Suprapubic skin (tissue), 4 donors: ENCODE measurements around the gene CORO2A. TPM values are rescaled to one million over a fixed set of nuclear protein-coding genes. Genes with fewer than 3 reads are reported as not detected.

Source experiments
- DNase-seq, 2 donors: peaks; one replicate each; pipeline ENCODE4 v3.0.0-alpha.2; 2019; ENCODE audit warnings: low spot score in 2 of 2
- H3K27ac ChIP-seq: fragments of 200-600 bp; sonication (generic); one replicate; pipeline ENCODE4 v1.5.1; 2019
- H3K27me3 ChIP-seq: fragments of 200-600 bp; sonication (generic); one replicate; pipeline ENCODE4 v1.5.1; 2019
- H3K36me3 ChIP-seq: fragments of 200-600 bp; sonication (generic); one replicate; pipeline ENCODE4 v1.5.1; 2019
- H3K4me1 ChIP-seq: fragments of 200-600 bp; sonication (generic); one replicate; pipeline ENCODE4 v1.5.1; 2019
- H3K4me3 ChIP-seq: fragments of 200-600 bp; sonication (generic); one replicate; pipeline ENCODE4 v1.5.1; 2019; ENCODE audit warnings: mild to moderate bottlenecking
- H3K9me3 ChIP-seq: fragments of 200-600 bp; sonication (generic); one replicate; pipeline ENCODE4 v1.5.1; 2019
- EP300 ChIP-seq: sonication (generic); formaldehyde crosslinking; IDR thresholded peaks from one replicate; pipeline ENCODE4 v1.6.1; 2017; ENCODE audit warnings: antibody characterized with exemption
- POLR2A ChIP-seq, 2 donors: fragments of 450-650 bp; IDR thresholded peaks; one replicate each; pipeline ENCODE4 v1.6.1; 2017; ENCODE audit warnings: antibody characterized with exemption in 2 of 2, mild to moderate bottlenecking in 2 of 2, moderate library complexity in 2 of 2
- POLR2AphosphoS5 ChIP-seq, 3 donors: sonication (generic); formaldehyde crosslinking; IDR thresholded peaks; one replicate each; pipeline ENCODE4 v1.6.1; 2017; ENCODE audit warnings: antibody characterized with exemption in 3 of 3
- WGBS: methylation state at CpG from one replicate; pipeline ENCODE4 v1.1.5; 2018; 5-methylcytosine and 5-hydroxymethylcytosine counted together
- total RNA-seq, 4 donors: library from RNA; depleted of rRNA; stranded (reverse); fragments of >200 nt; gene quantifications; one replicate each; pipeline ENCODE4 v1.1.0, GENCODE V29; 2016
- TF ChIP-seq, protein P1 (sequence below), 2 donors: fragments of 200-600 bp in 1 of 2; fragments of 450-650 bp in 1 of 2; sonication (generic) in 1 of 2; IDR thresholded peaks; one replicate each; pipeline ENCODE4 v1.5.1; 2016 to 2019; ENCODE audit warnings: antibody characterized with exemption in 2 of 2, mild to moderate bottlenecking in 1 of 2, moderate library complexity in 1 of 2

The CORO2A gene
- total RNA-seq, 4 donors from 2014 or later, result 17.5 to 25.0 (median 19.9) TPM

- no peak for TF ChIP-seq EP300
- peak in 2 of 3 donors; percentile 49 to 58 for TF ChIP-seq POLR2AphosphoS5 (IDR thresholded peaks at IDR 0.05)
- no peak overlapping the region for H3K4me3 ChIP-seq
Observed at GRCh38 chr9:98146101-98146991, 46.1 kb downstream of the CORO2A start.

GRCh38 chr9:98144631-98145030, 47.8 kb downstream of the CORO2A start:
- no peak for DNase-seq
- Histone ChIP-seq H3K27ac (no peak overlapping the region), H3K27me3 (no peaks in the 10 kb centered on the region), H3K4me3 (no peak overlapping the region), H3K9me3 (no peaks in the 10 kb centered on the region), H3K36me3 (no peaks in the 10 kb centered on the region), H3K4me1 (peaks cover 47% of the 10 kb centered on the region)
- WGBS, result 67% methylated on average over 3 of the region's 3 CpGs
- TF ChIP-seq, protein P1, sequence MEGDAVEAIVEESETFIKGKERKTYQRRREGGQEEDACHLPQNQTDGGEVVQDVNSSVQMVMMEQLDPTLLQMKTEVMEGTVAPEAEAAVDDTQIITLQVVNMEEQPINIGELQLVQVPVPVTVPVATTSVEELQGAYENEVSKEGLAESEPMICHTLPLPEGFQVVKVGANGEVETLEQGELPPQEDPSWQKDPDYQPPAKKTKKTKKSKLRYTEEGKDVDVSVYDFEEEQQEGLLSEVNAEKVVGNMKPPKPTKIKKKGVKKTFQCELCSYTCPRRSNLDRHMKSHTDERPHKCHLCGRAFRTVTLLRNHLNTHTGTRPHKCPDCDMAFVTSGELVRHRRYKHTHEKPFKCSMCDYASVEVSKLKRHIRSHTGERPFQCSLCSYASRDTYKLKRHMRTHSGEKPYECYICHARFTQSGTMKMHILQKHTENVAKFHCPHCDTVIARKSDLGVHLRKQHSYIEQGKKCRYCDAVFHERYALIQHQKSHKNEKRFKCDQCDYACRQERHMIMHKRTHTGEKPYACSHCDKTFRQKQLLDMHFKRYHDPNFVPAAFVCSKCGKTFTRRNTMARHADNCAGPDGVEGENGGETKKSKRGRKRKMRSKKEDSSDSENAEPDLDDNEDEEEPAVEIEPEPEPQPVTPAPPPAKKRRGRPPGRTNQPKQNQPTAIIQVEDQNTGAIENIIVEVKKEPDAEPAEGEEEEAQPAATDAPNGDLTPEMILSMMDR (IDR thresholded peaks at IDR 0.05), result no peak
- TF ChIP-seq POLR2AphosphoS5 (IDR thresholded peaks at IDR 0.05) (no peak), POLR2A (IDR thresholded peaks at IDR 0.05) (no peak), EP300 (no peak)

More at GRCh38 chr9:98146101-98146991, 46.1 kb downstream of the CORO2A start:
- WGBS, result 48% methylated on average over 7 of the region's 7 CpGs
- Histone ChIP-seq H3K27ac (peak overlapping the region; percentile 89), H3K27me3 (no peaks in the 10 kb centered on the region), H3K9me3 (no peaks in the 10 kb centered on the region), H3K36me3 (no peaks in the 10 kb centered on the region), H3K4me1 (peaks cover 47% of the 10 kb centered on the region)
- peak; percentile 80 to 85 for DNase-seq

DNA sequence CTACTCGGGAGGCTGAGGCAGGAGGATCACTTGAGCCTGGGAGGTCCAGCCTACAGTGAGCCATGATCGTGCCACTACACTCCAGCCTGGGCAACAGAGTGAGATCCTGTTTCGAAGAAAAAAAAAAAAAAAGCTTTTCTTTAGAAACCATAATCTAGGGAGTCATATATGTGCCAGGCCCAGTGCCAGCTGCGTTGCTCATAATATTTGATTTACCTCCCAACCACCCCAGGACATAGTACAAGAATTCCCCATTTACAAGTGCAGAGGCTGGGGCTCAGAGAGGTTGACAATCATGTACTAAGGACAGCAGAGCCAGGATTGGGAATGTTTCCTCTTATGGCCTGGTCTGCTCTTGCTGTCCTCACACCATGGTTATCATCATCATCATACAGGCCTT, 48.4 kb downstream of the CORO2A start:
- H3K4me1 ChIP-seq, result peaks cover 47% of the 10 kb centered on the region
- WGBS, result 54% methylated on average over 4 of the region's 4 CpGs
- H3K9me3 ChIP-seq, result no peaks in the 10 kb centered on the region
- no peaks in the 10 kb centered on the region for H3K27me3 ChIP-seq
- no peak overlapping the region for H3K4me3 ChIP-seq
- TF ChIP-seq, protein P1 (IDR thresholded peaks at IDR 0.05), result no peak
- TF ChIP-seq POLR2AphosphoS5 (IDR thresholded peaks at IDR 0.05) (no peak), POLR2A (IDR thresholded peaks at IDR 0.05) (no peak), EP300 (no peak)
- H3K36me3 ChIP-seq, result no peaks in the 10 kb centered on the region
- DNase-seq, result no peak
- H3K27ac ChIP-seq, result no peak overlapping the region

GRCh38 chr9:98142925-98143481, 49.4 kb downstream of the CORO2A start:
- H3K4me3 ChIP-seq, result no peak overlapping the region
- 83% methylated on average over 6 of the region's 8 CpGs for WGBS
- peak in 1 of 2 donors; percentile 57 for DNase-seq
- no peaks in the 10 kb centered on the region for H3K27me3 ChIP-seq
- TF ChIP-seq POLR2AphosphoS5 (IDR thresholded peaks at IDR 0.05) (no peak), EP300 (no peak), POLR2A (IDR thresholded peaks at IDR 0.05) (no peak)
- TF ChIP-seq, protein P1 (IDR thresholded peaks at IDR 0.05), result no peak
- H3K9me3 ChIP-seq, result no peaks in the 10 kb centered on the region
- no peaks in the 10 kb centered on the region for H3K36me3 ChIP-seq
- no peak overlapping the region for H3K27ac ChIP-seq
- H3K4me1 ChIP-seq, result peaks cover 47% of the 10 kb centered on the region

DNA sequence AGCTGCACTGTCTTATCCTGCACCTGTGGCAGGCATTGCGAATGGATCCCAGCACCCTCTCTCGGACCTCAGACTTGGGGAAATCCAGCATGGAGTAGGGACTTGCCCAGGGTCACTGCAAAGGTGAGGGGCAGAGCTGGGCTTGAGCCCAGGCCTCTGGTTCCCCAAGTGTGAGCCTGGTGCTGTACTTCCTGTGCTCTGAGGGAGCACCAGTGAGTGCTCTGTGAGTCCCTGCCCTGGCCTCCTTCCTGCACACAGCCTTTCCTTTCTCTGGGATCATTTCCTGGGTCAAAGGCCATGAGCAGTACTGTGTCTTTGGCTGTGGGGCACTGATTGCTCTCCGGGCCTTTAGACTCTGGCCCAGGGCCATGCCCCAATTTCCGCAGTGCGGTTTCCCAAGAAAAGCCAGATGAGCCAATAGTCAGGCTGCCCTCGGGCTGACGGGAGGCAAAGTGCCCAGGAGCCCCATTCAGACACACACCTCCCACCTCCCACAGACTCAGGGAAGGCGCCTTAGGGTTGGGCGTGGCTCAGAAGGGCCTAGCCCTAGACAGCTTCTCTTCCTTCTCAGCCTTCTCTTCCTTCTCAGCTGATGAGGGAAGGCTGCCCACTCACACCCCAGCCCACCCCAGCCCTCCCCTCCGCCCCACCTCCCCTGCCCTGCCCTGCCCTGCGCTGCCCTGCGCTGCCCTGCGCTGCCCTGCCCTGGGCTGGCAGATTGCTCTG, 50.1 kb downstream of the CORO2A start:
- H3K27ac ChIP-seq, result no peak overlapping the region
- WGBS, result 67% methylated on average over 3 of the region's 13 CpGs
- peak in 1 of 2 donors; percentile 80 for DNase-seq
- no peaks in the 10 kb centered on the region for H3K27me3 ChIP-seq
- H3K4me3 ChIP-seq, result no peak overlapping the region
- no peaks in the 10 kb centered on the region for H3K36me3 ChIP-seq
- TF ChIP-seq POLR2AphosphoS5 (IDR thresholded peaks at IDR 0.05) (peak in 1 of 3 donors; percentile 24), POLR2A (IDR thresholded peaks at IDR 0.05) (no peak), EP300 (no peak)
- TF ChIP-seq, protein P1 (IDR thresholded peaks at IDR 0.05), result no peak
- peaks cover 45% of the 10 kb centered on the region for H3K4me1 ChIP-seq
- no peaks in the 10 kb centered on the region for H3K9me3 ChIP-seq
